Middle frontal gyrus (tissue), 1 donor: ENCODE measurements around the gene VPS9D1.

Experiments
- DNase-seq: peaks from one replicate; pipeline ENCODE4 v3.0.0-alpha.2; 2015; ENCODE audit warnings: low spot score; ENCODE audit errors: extremely low spot score

The VPS9D1 gene

GRCh38 chr16:89732142-89732917, 11.6 kb upstream of the VPS9D1 start:
- DNase-seq = no peak

- no peak for DNase-seq
Observed at GRCh38 chr16:89730610-89731234, 10.0 kb upstream of the VPS9D1 start.

GRCh38 chr16:89729863-89730593, 9.3 kb upstream of the VPS9D1 start:
- no peak for DNase-seq

GRCh38 chr16:89729293-89729692, 8.6 kb upstream of the VPS9D1 start:
- DNase-seq = no peak

- DNase-seq = no peak
Observed at GRCh38 chr16:89727406-89728120, 6.9 kb upstream of the VPS9D1 start.

- DNase-seq = peak; percentile 90
Observed at GRCh38 chr16:89723279-89724250, 2.9 kb upstream of the VPS9D1 start.

- no peak for DNase-seq
Observed at GRCh38 chr16:89722392-89723278, 1.9 kb upstream of the VPS9D1 start.

- no peak for DNase-seq
Observed at GRCh38 chr16:89721546-89722391, 1.1 kb upstream of the VPS9D1 start.

- no peak for DNase-seq
Observed at GRCh38 chr16:89720551-89720812, 216 bp downstream of the VPS9D1 start.

GRCh38 chr16:89717688-89718505, 2.8 kb downstream of the VPS9D1 start:
- DNase-seq = no peak

- no peak for DNase-seq
Observed at GRCh38 chr16:89716916-89717687, 3.6 kb downstream of the VPS9D1 start.

GRCh38 chr16:89716493-89716892, 4.2 kb downstream of the VPS9D1 start:
- no peak for DNase-seq

GRCh38 chr16:89712274-89712781, 8.4 kb downstream of the VPS9D1 start:
- DNase-seq = no peak

GRCh38 chr16:89711601-89712273, 9.0 kb downstream of the VPS9D1 start:
- DNase-seq = no peak

GRCh38 chr16:89710709-89711564, 9.8 kb downstream of the VPS9D1 start:
- DNase-seq = no peak
